CD14-positive monocyte (primary cell): ENCODE data around the gene PLXNA4. TPM values are rescaled to one million over a fixed set of nuclear protein-coding genes. Genes with fewer than 3 reads are reported as not detected.

Experiments used
- DNase-seq, 3 donors: peaks; one replicate each; pipeline ENCODE4 v3.0.0-alpha.2; 2011 to 2022
- H2AFZ ChIP-seq: 2 replicates; pipeline ENCODE4 v1.6.0; 2012; ENCODE audit warnings: mild to moderate bottlenecking, low read depth, low read length, inconsistent platforms; ENCODE audit not compliant: insufficient read depth, poor library complexity, severe bottlenecking
- H3K27ac ChIP-seq, 2 donors: 1 replicate in 1 of 2; 2 replicates in 1 of 2; pipeline ENCODE4 v1.5.1; 2012 to 2013; ENCODE audit warnings: low read length in 2 of 2, control low read depth in 1 of 2, inconsistent platforms in 1 of 2, low read depth in 1 of 2, mild to moderate bottlenecking in 1 of 2
- H3K27me3 ChIP-seq, 2 donors: one replicate each; pipeline versions ENCODE4 v1.6.0 to v1.6.1; 2011 to 2013; ENCODE audit warnings: low read length in 2 of 2; ENCODE audit not compliant: control insufficient read depth in 2 of 2, insufficient read depth in 2 of 2
- H3K36me3 ChIP-seq, 2 donors: replicated peaks in 1 of 2; 1 replicate in 1 of 2; 2 replicates in 1 of 2; pipeline versions ENCODE4 v1.5.1 to v1.6.1; 2012 to 2013; ENCODE audit warnings: low read length in 2 of 2, control low read depth in 1 of 2, inconsistent platforms in 1 of 2, mild to moderate bottlenecking in 1 of 2; ENCODE audit not compliant: insufficient read depth in 2 of 2, control insufficient read depth in 1 of 2
- H3K4me1 ChIP-seq, 2 donors: 1 replicate in 1 of 2; 2 replicates in 1 of 2; pipeline versions ENCODE4 v1.5.1 to v1.6.1; 2012 to 2013; ENCODE audit warnings: low read length in 2 of 2, control low read depth in 1 of 2, inconsistent platforms in 1 of 2, mild to moderate bottlenecking in 1 of 2, moderate library complexity in 1 of 2; ENCODE audit not compliant: insufficient read depth in 2 of 2, control insufficient read depth in 1 of 2
- H3K4me2 ChIP-seq: replicated peaks from 2 replicates; pipeline ENCODE3; 2012; ENCODE audit warnings: low read length, moderate library complexity, mild to moderate bottlenecking; ENCODE audit not compliant: poor library complexity, severe bottlenecking; ENCODE audit errors: extremely low read depth
- H3K4me3 ChIP-seq, 3 experiments: fragments of 200-600 bp in 1 of 3; sonication (generic) in 1 of 3; replicated peaks in 1 of 3; 1 replicate in 2 of 3; 2 replicates in 1 of 3; pipeline ENCODE4 v1.5.1; 2011 to 2013; ENCODE audit warnings: low read length in 3 of 3, mild to moderate bottlenecking in 3 of 3, control low read depth in 2 of 3, low read depth in 2 of 3, inconsistent platforms in 1 of 3, moderate library complexity in 1 of 3
- H3K79me2 ChIP-seq: 2 replicates; pipeline ENCODE4 v1.6.0; 2012; ENCODE audit warnings: mild to moderate bottlenecking, control low read depth, inconsistent platforms, low read length, moderate library complexity; ENCODE audit not compliant: insufficient read depth
- H3K9ac ChIP-seq: 2 replicates; pipeline ENCODE4 v1.6.0; 2017; ENCODE audit warnings: low read length, mild to moderate bottlenecking; ENCODE audit not compliant: insufficient read depth, poor library complexity, severe bottlenecking
- H3K9me3 ChIP-seq, 2 donors: replicated peaks in 1 of 2; 1 replicate in 1 of 2; 2 replicates in 1 of 2; pipeline versions ENCODE4 v1.5.1 to v1.6.1; 2012 to 2013; ENCODE audit warnings: low read length in 2 of 2, control low read depth in 1 of 2; ENCODE audit not compliant: control insufficient read depth in 1 of 2, insufficient read depth in 1 of 2
- H4K20me1 ChIP-seq: 2 replicates; pipeline ENCODE4 v1.6.0; 2012; ENCODE audit warnings: mild to moderate bottlenecking, low read length, control low read depth, moderate library complexity; ENCODE audit not compliant: insufficient read depth
- H3K27ac Mint-ChIP-seq, 7 donors: one replicate each; pipeline ENCODE4 v1.8.0; 2020; ENCODE audit warnings: mild to moderate bottlenecking in 7 of 7, mixed read lengths in 7 of 7, moderate library complexity in 6 of 7, inconsistent platforms in 2 of 7
- H3K27me3 Mint-ChIP-seq, 3 donors: one replicate each; pipeline ENCODE4 v1.8.0; 2021 to 2022; ENCODE audit warnings: low read depth in 3 of 3, mild to moderate bottlenecking in 3 of 3, mixed read lengths in 3 of 3, moderate library complexity in 3 of 3, inconsistent platforms in 1 of 3
- H3K36me3 Mint-ChIP-seq, 2 donors: one replicate each; pipeline ENCODE4 v1.8.0; 2020; ENCODE audit warnings: mixed read lengths in 2 of 2, inconsistent platforms in 1 of 2, mild to moderate bottlenecking in 1 of 2
- H3K4me1 Mint-ChIP-seq: one replicate; pipeline ENCODE4 v1.8.0; 2020; ENCODE audit warnings: mild to moderate bottlenecking, mixed read lengths
- H3K4me3 Mint-ChIP-seq, 2 donors: one replicate each; pipeline ENCODE4 v1.8.0; 2020; ENCODE audit warnings: mild to moderate bottlenecking in 2 of 2, mixed read lengths in 2 of 2, moderate library complexity in 1 of 2
- H3K9me3 Mint-ChIP-seq, 7 donors: one replicate each; pipeline ENCODE4 v1.8.0; 2020 to 2022; ENCODE audit warnings: mixed read lengths in 7 of 7, mild to moderate bottlenecking in 6 of 7, moderate library complexity in 6 of 7, inconsistent platforms in 2 of 7
- WGBS: methylation state at CpG from one replicate; pipeline ENCODE4 v1.1.5; 2013; ENCODE audit warnings: missing lambda C conversion rate; ENCODE audit not compliant: insufficient coverage; 5-methylcytosine and 5-hydroxymethylcytosine counted together
- intact Hi-C, 2 donors: fragments of 100-400 bp; cut with micrococcal nuclease; formaldehyde crosslinking; loops; one replicate each; pipeline versions ENCODE4 v1.15.0 to v1.15.1; 2023
- polyA plus RNA-seq, 3 donors: library from polyadenylated mRNA; depleted of rRNA in 1 of 3; unstranded in 2 of 3; stranded (reverse) in 1 of 3; fragments of 300-500 nt in 2 of 3; fragments of >200 nt in 1 of 3; fragmentation: Illumina TruSeq in 2 of 3; gene quantifications; 1 replicate in 2 of 3; 2 replicates in 1 of 3; pipeline ENCODE4 v1.2.3, GENCODE V29; 2012 to 2021
- TF ChIP-seq, protein P1 (sequence below): fragments of 200-600 bp; IDR thresholded peaks from one replicate; pipeline ENCODE4 v1.8.0; 2022; ENCODE audit warnings: antibody characterized with exemption, mild to moderate bottlenecking

The PLXNA4 gene
- polyA plus RNA-seq, 3 donors, result not detected

DNA sequence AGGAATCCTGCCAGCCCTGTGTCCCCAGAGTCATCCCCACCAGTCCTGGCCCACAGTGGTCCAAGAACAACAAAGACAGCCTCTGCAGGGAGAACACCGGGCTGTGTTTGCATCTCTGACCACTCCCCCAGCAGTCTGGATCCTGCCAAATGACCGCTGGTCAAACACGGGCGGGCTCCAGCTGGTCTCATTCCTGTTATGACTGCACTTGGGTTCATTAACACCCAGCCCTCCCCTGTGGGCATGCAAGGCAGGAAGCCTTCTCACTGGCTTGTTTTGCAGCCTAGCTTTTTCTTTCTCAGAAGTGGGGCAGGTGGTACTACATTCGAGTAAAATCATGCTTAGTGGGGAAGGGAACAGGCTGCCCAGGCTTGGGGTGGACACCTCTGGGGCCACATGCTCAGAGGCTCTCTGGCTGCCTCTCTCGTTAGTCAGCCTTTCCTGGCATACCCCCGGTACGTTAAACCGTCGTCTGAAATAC is 190.0 kb downstream of the PLXNA4 start:
- Mint-ChIP-seq H3K4me1 (peaks cover 10% of the 10 kb centered on the region), H3K27me3 (peaks cover 9 to 40% (median 27%) of the 10 kb centered on the region in 3 donors), H3K9me3 (peaks cover 0 to 7% (median 3%) of the 10 kb centered on the region in 7 donors), H3K36me3 (no peaks in the 10 kb centered on the region), H3K27ac (no peak overlapping the region), H3K4me3 (no peak overlapping the region)
- intact Hi-C loops, result no loop called here
- Histone ChIP-seq H4K20me1 (no peaks in the 10 kb centered on the region), H3K4me1 (peaks cover 8 to 10% of the 10 kb centered on the region in 2 donors), H3K4me3 (no peak overlapping the region), H3K9ac (no peak overlapping the region), H2AFZ (no peak overlapping the region), H3K4me2 (no peak overlapping the region), H3K27ac (no peak overlapping the region), H3K79me2 (no peaks in the 10 kb centered on the region), H3K36me3 (no peaks in the 10 kb centered on the region), H3K27me3 (peaks cover 4 to 36% of the 10 kb centered on the region in 2 donors), H3K9me3 (no peaks in the 10 kb centered on the region)
- DNase-seq, result no peak
- WGBS, result 58% methylated on average over 10 of the region's 10 CpGs
- TF ChIP-seq, protein P1, sequence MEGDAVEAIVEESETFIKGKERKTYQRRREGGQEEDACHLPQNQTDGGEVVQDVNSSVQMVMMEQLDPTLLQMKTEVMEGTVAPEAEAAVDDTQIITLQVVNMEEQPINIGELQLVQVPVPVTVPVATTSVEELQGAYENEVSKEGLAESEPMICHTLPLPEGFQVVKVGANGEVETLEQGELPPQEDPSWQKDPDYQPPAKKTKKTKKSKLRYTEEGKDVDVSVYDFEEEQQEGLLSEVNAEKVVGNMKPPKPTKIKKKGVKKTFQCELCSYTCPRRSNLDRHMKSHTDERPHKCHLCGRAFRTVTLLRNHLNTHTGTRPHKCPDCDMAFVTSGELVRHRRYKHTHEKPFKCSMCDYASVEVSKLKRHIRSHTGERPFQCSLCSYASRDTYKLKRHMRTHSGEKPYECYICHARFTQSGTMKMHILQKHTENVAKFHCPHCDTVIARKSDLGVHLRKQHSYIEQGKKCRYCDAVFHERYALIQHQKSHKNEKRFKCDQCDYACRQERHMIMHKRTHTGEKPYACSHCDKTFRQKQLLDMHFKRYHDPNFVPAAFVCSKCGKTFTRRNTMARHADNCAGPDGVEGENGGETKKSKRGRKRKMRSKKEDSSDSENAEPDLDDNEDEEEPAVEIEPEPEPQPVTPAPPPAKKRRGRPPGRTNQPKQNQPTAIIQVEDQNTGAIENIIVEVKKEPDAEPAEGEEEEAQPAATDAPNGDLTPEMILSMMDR, result no peak

DNA sequence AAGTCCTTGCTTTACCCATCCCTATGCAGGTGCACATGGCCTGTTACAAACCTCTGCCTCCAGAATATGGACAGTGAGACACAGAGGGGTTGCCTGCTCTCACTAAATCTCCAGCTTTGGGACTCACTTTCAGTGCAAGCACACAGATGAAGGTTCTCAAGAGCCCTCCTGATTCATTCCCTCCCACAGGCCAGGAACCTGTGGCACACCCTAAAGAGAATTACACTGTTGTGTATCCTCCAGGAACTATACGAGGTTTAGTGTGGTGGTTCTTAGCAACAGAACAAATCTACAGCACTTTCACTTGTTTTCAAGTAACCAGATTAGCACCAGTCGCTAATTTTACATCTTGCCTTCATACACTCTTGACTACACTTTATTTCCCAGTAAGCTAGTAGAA is 192.3 kb downstream of the PLXNA4 start:
- Mint-ChIP-seq H3K36me3 (no peaks in the 10 kb centered on the region), H3K27me3 (peaks cover 6 to 39% (median 25%) of the 10 kb centered on the region in 3 donors), H3K9me3 (peaks cover 0 to 2% (median 0%) of the 10 kb centered on the region in 7 donors), H3K4me3 (no peak overlapping the region), H3K27ac (no peak overlapping the region), H3K4me1 (no peaks in the 10 kb centered on the region)
- no peak overlapping the region for H2AFZ ChIP-seq
- H4K20me1 ChIP-seq, result no peaks in the 10 kb centered on the region
- no peaks in the 10 kb centered on the region for H3K9me3 ChIP-seq
- TF ChIP-seq, protein P1, result no peak
- H3K4me3 ChIP-seq, result no peak overlapping the region
- no peak for DNase-seq
- intact Hi-C loops, result no loop called here
- peaks cover 6 to 39% of the 10 kb centered on the region in 2 donors for H3K27me3 ChIP-seq
- no peaks in the 10 kb centered on the region for H3K36me3 ChIP-seq
- H3K9ac ChIP-seq, result no peak overlapping the region
- no peak overlapping the region for H3K4me2 ChIP-seq
- no peaks in the 10 kb centered on the region for H3K4me1 ChIP-seq
- H3K27ac ChIP-seq, result no peak overlapping the region
- no CpG with 5 or more reads among the region's 2 CpGs for WGBS
- H3K79me2 ChIP-seq, result no peaks in the 10 kb centered on the region
